Measurements from ENCODE around the gene MORC2. TPM values are rescaled to one million over a fixed set of nuclear protein-coding genes. Genes with fewer than 3 reads are reported as not detected.

MORC2 gene
- total RNA-seq, 2 donors from 2014 or later = 34.9 to 36.3 TPM

DNA sequence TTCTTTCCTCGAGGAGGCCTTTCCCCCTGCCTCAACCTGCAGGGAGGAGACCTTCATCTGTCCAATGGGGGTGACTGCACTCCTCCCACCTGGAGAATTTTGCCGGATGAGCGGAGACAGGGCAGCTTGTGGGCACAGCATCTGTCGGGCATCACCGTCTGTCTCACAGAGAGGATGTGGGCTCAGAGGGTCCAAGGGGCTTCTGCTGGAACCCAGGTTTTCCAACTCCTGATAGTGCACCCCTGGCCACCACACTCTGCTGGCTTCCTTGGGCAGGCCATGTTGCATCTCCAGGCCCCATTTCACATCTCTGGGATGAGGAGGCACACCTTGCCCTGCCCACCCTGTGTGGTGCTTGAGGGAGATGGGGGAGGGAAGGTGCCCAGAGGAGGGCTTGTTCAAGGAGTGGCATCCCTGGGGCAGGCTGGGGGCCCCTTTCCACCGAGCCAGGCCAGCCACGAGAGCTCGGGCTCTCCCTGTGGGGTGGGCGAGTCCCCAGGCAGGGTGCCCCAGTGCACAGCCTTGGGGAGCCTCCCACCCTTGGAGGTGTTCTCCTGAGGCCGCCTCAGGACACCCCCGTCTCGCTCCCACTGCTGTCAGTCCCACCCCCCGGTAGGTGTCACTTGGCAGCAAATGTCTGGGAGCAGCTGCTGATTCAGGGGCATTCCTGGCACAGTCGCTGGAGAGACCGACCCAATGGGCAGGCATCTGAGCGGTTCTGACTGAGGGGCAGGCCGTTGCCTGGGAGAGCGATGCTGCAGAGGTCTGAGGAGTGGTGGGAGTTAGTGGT, 84.2 kb downstream of the MORC2 start:
- peaks cover 42% of the 10 kb centered on the region for H3K4me1 Mint-ChIP-seq
- Histone ChIP-seq H3K4me3 (ENCODE audit: low read length) (no peak overlapping the region), H3K9ac (ENCODE audit: extremely low read depth, low read length, poor library complexity, severe bottlenecking) (no peak overlapping the region), H3K27me3 (ENCODE audit: control insufficient read depth, insufficient read depth, low read length, poor library complexity, severe bottlenecking) (no peaks in the 10 kb centered on the region), H3K27ac (ENCODE audit: low read depth, low read length) (no peak overlapping the region), H3K4me1 (ENCODE audit: control insufficient read depth, insufficient read depth, low read length) (peaks cover 18% of the 10 kb centered on the region), H3K9me3 (ENCODE audit: control insufficient read depth, low read length) (no peaks in the 10 kb centered on the region), H3K36me3 (ENCODE audit: control insufficient read depth, insufficient read depth, low read length) (no peaks in the 10 kb centered on the region)
- no peaks in the 10 kb centered on the region for H3K9me3 Mint-ChIP-seq
- 93 to 100% methylated on average over 8 to 18 of the region's 18 CpGs for WGBS, 2 experiments (ENCODE audit: insufficient coverage in 1 of 2, insufficient read length in 1 of 2)
- H3K4me3 Mint-ChIP-seq = no peak overlapping the region
- TF ChIP-seq, protein P1, sequence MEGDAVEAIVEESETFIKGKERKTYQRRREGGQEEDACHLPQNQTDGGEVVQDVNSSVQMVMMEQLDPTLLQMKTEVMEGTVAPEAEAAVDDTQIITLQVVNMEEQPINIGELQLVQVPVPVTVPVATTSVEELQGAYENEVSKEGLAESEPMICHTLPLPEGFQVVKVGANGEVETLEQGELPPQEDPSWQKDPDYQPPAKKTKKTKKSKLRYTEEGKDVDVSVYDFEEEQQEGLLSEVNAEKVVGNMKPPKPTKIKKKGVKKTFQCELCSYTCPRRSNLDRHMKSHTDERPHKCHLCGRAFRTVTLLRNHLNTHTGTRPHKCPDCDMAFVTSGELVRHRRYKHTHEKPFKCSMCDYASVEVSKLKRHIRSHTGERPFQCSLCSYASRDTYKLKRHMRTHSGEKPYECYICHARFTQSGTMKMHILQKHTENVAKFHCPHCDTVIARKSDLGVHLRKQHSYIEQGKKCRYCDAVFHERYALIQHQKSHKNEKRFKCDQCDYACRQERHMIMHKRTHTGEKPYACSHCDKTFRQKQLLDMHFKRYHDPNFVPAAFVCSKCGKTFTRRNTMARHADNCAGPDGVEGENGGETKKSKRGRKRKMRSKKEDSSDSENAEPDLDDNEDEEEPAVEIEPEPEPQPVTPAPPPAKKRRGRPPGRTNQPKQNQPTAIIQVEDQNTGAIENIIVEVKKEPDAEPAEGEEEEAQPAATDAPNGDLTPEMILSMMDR (conservative IDR thresholded peaks at IDR 0.05) = no peak
- no peaks in the 10 kb centered on the region for H3K27me3 Mint-ChIP-seq (ENCODE audit: insufficient read depth)
- no peak overlapping the region for H3K27ac Mint-ChIP-seq
- no peak for DNase-seq
- peaks cover 7% of the 10 kb centered on the region for H3K36me3 Mint-ChIP-seq (ENCODE audit: low read depth)

DNA sequence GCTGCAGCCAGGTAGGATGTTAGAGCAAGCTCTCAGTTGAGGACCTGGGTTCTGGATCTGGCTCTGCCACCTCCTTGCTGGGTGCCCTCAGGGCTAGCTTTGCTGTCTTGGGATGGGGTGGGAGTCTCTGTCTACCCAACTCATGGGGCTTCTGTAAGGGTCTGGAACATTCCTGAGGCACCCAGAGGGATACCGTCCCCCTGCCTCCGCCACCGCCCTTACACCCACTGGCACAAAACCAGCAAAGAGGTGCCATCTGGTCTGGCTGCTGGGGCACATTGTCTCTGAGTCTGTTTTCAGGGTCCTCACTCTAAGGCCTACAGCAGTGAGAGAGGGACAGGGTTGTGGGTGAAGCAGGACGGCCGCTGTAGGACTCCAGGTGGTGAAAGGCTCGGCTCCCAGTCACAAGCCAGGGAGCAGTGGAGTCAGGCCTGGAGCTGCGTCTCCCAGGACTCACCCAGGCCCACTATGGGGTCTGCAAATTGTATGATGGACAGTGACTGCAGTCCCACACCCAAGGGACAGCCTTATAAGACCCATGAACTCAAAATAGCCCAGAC, 84.9 kb downstream of the MORC2 start:
- H3K4me1 Mint-ChIP-seq = peaks cover 45% of the 10 kb centered on the region
- no peaks in the 10 kb centered on the region for H3K27me3 Mint-ChIP-seq (ENCODE audit: insufficient read depth)
- H3K36me3 ChIP-seq (ENCODE audit: control insufficient read depth, insufficient read depth, low read length) = no peaks in the 10 kb centered on the region
- peaks cover 18% of the 10 kb centered on the region for H3K4me1 ChIP-seq (ENCODE audit: control insufficient read depth, insufficient read depth, low read length)
- H3K4me3 Mint-ChIP-seq = no peak overlapping the region
- 96 to 100% methylated on average over 2 to 7 of the region's 7 CpGs for WGBS, 2 experiments (ENCODE audit: insufficient coverage in 1 of 2, insufficient read length in 1 of 2)
- DNase-seq = no peak
- H3K9me3 ChIP-seq (ENCODE audit: control insufficient read depth, low read length) = no peaks in the 10 kb centered on the region
- H3K27ac ChIP-seq (ENCODE audit: low read depth, low read length) = no peak overlapping the region
- no peaks in the 10 kb centered on the region for H3K27me3 ChIP-seq (ENCODE audit: control insufficient read depth, insufficient read depth, low read length, poor library complexity, severe bottlenecking)
- peaks cover 7% of the 10 kb centered on the region for H3K36me3 Mint-ChIP-seq (ENCODE audit: low read depth)
- H3K4me3 ChIP-seq (ENCODE audit: low read length) = no peak overlapping the region
- TF ChIP-seq, protein P1 (conservative IDR thresholded peaks at IDR 0.05) = no peak
- H3K27ac Mint-ChIP-seq = no peak overlapping the region
- H3K9me3 Mint-ChIP-seq = no peaks in the 10 kb centered on the region
- no peak overlapping the region for H3K9ac ChIP-seq (ENCODE audit: extremely low read depth, low read length, poor library complexity, severe bottlenecking)

- peaks cover 5% of the 10 kb centered on the region for H3K36me3 Mint-ChIP-seq (ENCODE audit: low read depth)
- Histone ChIP-seq H3K27me3 (ENCODE audit: control insufficient read depth, insufficient read depth, low read length, poor library complexity, severe bottlenecking) (no peaks in the 10 kb centered on the region), H3K4me1 (ENCODE audit: control insufficient read depth, insufficient read depth, low read length) (peaks cover 19% of the 10 kb centered on the region), H3K9me3 (ENCODE audit: control insufficient read depth, low read length) (no peaks in the 10 kb centered on the region), H3K9ac (ENCODE audit: extremely low read depth, low read length, poor library complexity, severe bottlenecking) (no peak overlapping the region), H3K4me3 (ENCODE audit: low read length) (no peak overlapping the region), H3K27ac (ENCODE audit: low read depth, low read length) (no peak overlapping the region), H3K36me3 (ENCODE audit: control insufficient read depth, insufficient read depth, low read length) (no peaks in the 10 kb centered on the region)
- peaks cover 51% of the 10 kb centered on the region for H3K4me1 Mint-ChIP-seq
- TF ChIP-seq, protein P1 (conservative IDR thresholded peaks at IDR 0.05) = no peak
- H3K9me3 Mint-ChIP-seq = no peaks in the 10 kb centered on the region
- no peak for DNase-seq
- H3K27ac Mint-ChIP-seq = no peak overlapping the region
- H3K4me3 Mint-ChIP-seq = no peak overlapping the region
- H3K27me3 Mint-ChIP-seq (ENCODE audit: insufficient read depth) = no peaks in the 10 kb centered on the region
- 93% methylated on average over 3 to 4 of the region's 4 CpGs for WGBS, 2 experiments (ENCODE audit: insufficient coverage in 1 of 2, insufficient read length in 1 of 2)
These were observed 85.5 kb downstream of the MORC2 start for GRCh38 chr22:30882974-30883533.

Data from endodermal cell (in vitro differentiated cells).